Glomerular endothelial cell (primary cell): ENCODE measurements around the gene CHMP5. TPM values are rescaled to one million over a fixed set of nuclear protein-coding genes. Genes with fewer than 3 reads are reported as not detected.

Experiments used
- DNase-seq: peaks from one replicate; pipeline ENCODE4 v3.0.0-alpha.2; 2011; ENCODE audit warnings: low read depth, low spot score; ENCODE audit errors: extremely low read depth
- total RNA-seq: library from RNA; depleted of rRNA; stranded (reverse); fragments of >200 nt; gene quantifications from 2 replicates; pipeline ENCODE4 v1.2.3, GENCODE V29; 2015

CHMP5 gene
- total RNA-seq: 56.5 and 64.9 TPM in 2 replicates

- peak; percentile 93 for DNase-seq
Observed at GRCh38 chr9:33264473-33265177, at the start of gene CHMP5, which contains the start of gene BAG1. Gene CHMP5, plus strand, starts transcription at chr9:33265049. Its CDS starts 30 bp downstream, at chr9:33265079. Gene BAG1, minus strand, starts transcription at chr9:33264708.

- no peak for DNase-seq
Observed at GRCh38 chr9:33220681-33221567, 43.9 kb upstream of the CHMP5 start.

GRCh38 chr9:33221568-33221884 lies 43.3 kb upstream of the CHMP5 start:
- DNase-seq: no peak

- DNase-seq: no peak
Observed at GRCh38 chr9:33222031-33222430, 42.8 kb upstream of the CHMP5 start.

- DNase-seq: no peak
Observed at GRCh38 chr9:33223696-33224095, 41.2 kb upstream of the CHMP5 start.

GRCh38 chr9:33225319-33226147 lies 39.3 kb upstream of the CHMP5 start:
- peak; percentile 82 for DNase-seq

GRCh38 chr9:33227008-33227398 lies 37.8 kb upstream of the CHMP5 start:
- DNase-seq: no peak

- no peak for DNase-seq
Observed at GRCh38 chr9:33227741-33228140, 37.1 kb upstream of the CHMP5 start.

- no peak for DNase-seq
Observed at GRCh38 chr9:33228606-33229005, 36.2 kb upstream of the CHMP5 start.

- no peak for DNase-seq
Observed at GRCh38 chr9:33229359-33230114, 35.3 kb upstream of the CHMP5 start.

- no peak for DNase-seq
Observed at GRCh38 chr9:33230756-33231622, 33.9 kb upstream of the CHMP5 start.

- DNase-seq: no peak
Observed at GRCh38 chr9:33231623-33231942, 33.3 kb upstream of the CHMP5 start.

GRCh38 chr9:33232815-33233214 lies 32.0 kb upstream of the CHMP5 start:
- DNase-seq: no peak

- peak; percentile 34 for DNase-seq
Observed at GRCh38 chr9:33233626-33234342, 31.1 kb upstream of the CHMP5 start.

GRCh38 chr9:33234511-33235467 lies 30.1 kb upstream of the CHMP5 start:
- DNase-seq: no peak

- DNase-seq: no peak
Observed at GRCh38 chr9:33236571-33236970, 28.3 kb upstream of the CHMP5 start.

- DNase-seq: no peak
Observed at GRCh38 chr9:33239921-33240320, 24.9 kb upstream of the CHMP5 start, which contains the start of gene SPINK4. Gene SPINK4, plus strand, starts transcription at chr9:33240167. Its CDS starts 42 bp downstream, at chr9:33240209.

GRCh38 chr9:33241298-33241697 lies 23.6 kb upstream of the CHMP5 start:
- no peak for DNase-seq
